DOHH2 (cell line): ENCODE data around the gene IGF2BP2.

Source experiments
- CTCF ChIP-seq: fragments of 200-600 bp; sonication (generic); IDR thresholded peaks from one replicate; pipeline ENCODE4 v1.5.1; 2014; ENCODE audit warnings: antibody characterized with exemption, mild to moderate bottlenecking, low read depth, low read length; ENCODE audit not compliant: poor library complexity, severe bottlenecking
- EZH2phosphoT487 ChIP-seq: fragments of 200-600 bp; sonication (generic); IDR thresholded peaks from 2 replicates; pipeline ENCODE4 v1.6.1; 2017; ENCODE audit warnings: borderline replicate concordance, mild to moderate bottlenecking, antibody characterized with exemption, low read length, moderate library complexity, mixed read lengths

- TF ChIP-seq CTCF (no peak), EZH2phosphoT487 (no peak)
Observed at GRCh38 chr3:185837414-185837813, 12.6 kb upstream of the IGF2BP2 start.
